Smooth muscle cell (in vitro differentiated cells): ENCODE results near the gene YEATS4. TPM values are rescaled to one million over a fixed set of nuclear protein-coding genes. Genes with fewer than 3 reads are reported as not detected.

ENCODE experiments used
- DNase-seq: peaks from one replicate; lab custom pipeline; 2025; ENCODE audit not compliant: unreplicated experiment; lab: John Stamatoyannopoulos, UW
- H2AFZ ChIP-seq: fragments of 200-600 bp; sonication (generic); 2 replicates; pipeline ENCODE4 v1.6.0; 2016; ENCODE audit warnings: antibody characterized with exemption, low read depth, mild to moderate bottlenecking
- H3F3A ChIP-seq: fragments of 200-600 bp; sonication (generic); 2 replicates; pipeline ENCODE4 v1.6.0; 2017; ENCODE audit warnings: antibody characterized with exemption, low read depth
- H3K27ac ChIP-seq: fragments of 200-600 bp; sonication (generic); 2 replicates; pipeline ENCODE4 v1.5.1; 2016; ENCODE audit warnings: low read depth, mild to moderate bottlenecking
- H3K27me3 ChIP-seq: fragments of 200-600 bp; sonication (generic); 2 replicates; pipeline ENCODE4 v1.6.1; 2016; ENCODE audit warnings: low read depth, mild to moderate bottlenecking
- H3K36me3 ChIP-seq: fragments of 200-600 bp; sonication (generic); 2 replicates; pipeline ENCODE4 v1.5.1; 2016; ENCODE audit warnings: low read depth
- H3K4me1 ChIP-seq: fragments of 200-600 bp; sonication (generic); 2 replicates; pipeline ENCODE4 v1.5.1; 2016; ENCODE audit warnings: low read depth
- H3K4me2 ChIP-seq: fragments of 200-600 bp; sonication (generic); 2 replicates; pipeline ENCODE4 v1.6.0; 2016; ENCODE audit warnings: mild to moderate bottlenecking
- H3K4me3 ChIP-seq: fragments of 200-600 bp; sonication (generic); 2 replicates; pipeline ENCODE4 v1.5.1; 2016; ENCODE audit warnings: mild to moderate bottlenecking
- H3K79me2 ChIP-seq: fragments of 200-600 bp; sonication (generic); 2 replicates; pipeline ENCODE4 v1.6.0; 2016; ENCODE audit warnings: low read depth, mild to moderate bottlenecking
- H3K9ac ChIP-seq: fragments of 200-600 bp; sonication (generic); 2 replicates; pipeline ENCODE4 v1.6.0; 2016; ENCODE audit warnings: low read depth
- H3K9me3 ChIP-seq: fragments of 200-600 bp; sonication (generic); replicated peaks from 2 replicates; pipeline ENCODE4 v1.5.1; 2016; ENCODE audit warnings: low read depth
- H4K20me1 ChIP-seq: fragments of 200-600 bp; sonication (generic); 2 replicates; pipeline ENCODE4 v1.6.0; 2016; ENCODE audit warnings: low read depth
- CTCF ChIP-seq: fragments of 200-600 bp; sonication (generic); IDR thresholded peaks from 2 replicates; pipeline ENCODE4 v1.5.1; 2017; ENCODE audit warnings: borderline replicate concordance, mild to moderate bottlenecking, antibody characterized with exemption; ENCODE audit not compliant: insufficient read depth, poor library complexity, severe bottlenecking
- WGBS: methylation state at CpG from one replicate; pipeline ENCODE4 v1.1.7; 2016; ENCODE audit warnings: low lambda C conversion rate; 5-methylcytosine and 5-hydroxymethylcytosine counted together
- polyA plus RNA-seq: library from polyadenylated mRNA; unstranded; fragments of >200 nt; fragmentation: Nextera tagmentation; extraction: Ambion mirVana; gene quantifications from 2 replicates; pipeline ENCODE4 v1.2.1, GENCODE V29; 2016
- total RNA-seq: library from RNA; depleted of rRNA; stranded (reverse); fragments of >200 nt; gene quantifications from 2 replicates; pipeline ENCODE4 v1.2.3, GENCODE V29; 2014

Gene YEATS4
- total and polyA plus RNA-seq, 2 experiments from 2014 or later, result 9.9 to 32.7 TPM

- no peaks in the 10 kb centered on the region for H3K27me3 ChIP-seq
- no peaks in the 10 kb centered on the region for H3K9me3 ChIP-seq
- peak overlapping the region; percentile 70 for H3K4me2 ChIP-seq
- no peak overlapping the region for H3K9ac ChIP-seq
- peak; percentile 75 for TF ChIP-seq CTCF
- H3K4me1 ChIP-seq, result peaks cover 6% of the 10 kb centered on the region
- peaks cover 13% of the 10 kb centered on the region for H3F3A ChIP-seq
- 29% methylated on average over 8 of the region's 8 CpGs for WGBS
- no peaks in the 10 kb centered on the region for H3K36me3 ChIP-seq
- no peaks in the 10 kb centered on the region for H3K79me2 ChIP-seq
- H3K4me3 ChIP-seq, result no peak overlapping the region
- no peaks in the 10 kb centered on the region for H4K20me1 ChIP-seq
- H2AFZ ChIP-seq, result peak overlapping the region; percentile 67
- no peak for DNase-seq
- H3K27ac ChIP-seq, result peak overlapping the region; percentile 78
These were observed 56.1 kb downstream of the YEATS4 start for GRCh38 chr12:69415471-69416275.

- Histone ChIP-seq H3F3A (peaks cover 13% of the 10 kb centered on the region), H3K4me1 (peaks cover 6% of the 10 kb centered on the region), H3K27me3 (no peaks in the 10 kb centered on the region), H3K79me2 (no peaks in the 10 kb centered on the region), H3K36me3 (no peaks in the 10 kb centered on the region), H3K9me3 (no peaks in the 10 kb centered on the region), H4K20me1 (no peaks in the 10 kb centered on the region), H3K9ac (no peak overlapping the region), H3K27ac (no peak overlapping the region), H2AFZ (no peak overlapping the region), H3K4me3 (no peak overlapping the region), H3K4me2 (no peak overlapping the region)
- TF ChIP-seq CTCF, result no peak
- 82% methylated on average over 5 of the region's 5 CpGs for WGBS
- no peak for DNase-seq
These were observed 57.7 kb downstream of the YEATS4 start for GRCh38 chr12:69417231-69417630.

GRCh38 chr12:69417741-69418167 is 58.2 kb downstream of the YEATS4 start:
- Histone ChIP-seq H3K4me2 (no peak overlapping the region), H2AFZ (no peak overlapping the region), H3K9me3 (no peaks in the 10 kb centered on the region), H3K27me3 (no peaks in the 10 kb centered on the region), H3K36me3 (no peaks in the 10 kb centered on the region), H3K4me3 (no peak overlapping the region), H4K20me1 (no peaks in the 10 kb centered on the region), H3K4me1 (peaks cover 6% of the 10 kb centered on the region), H3K79me2 (no peaks in the 10 kb centered on the region), H3K27ac (peak overlapping the region; percentile 10), H3K9ac (no peak overlapping the region), H3F3A (peaks cover 13% of the 10 kb centered on the region)
- WGBS, result 84% methylated on average over 5 of the region's 5 CpGs
- TF ChIP-seq CTCF, result no peak
- DNase-seq, result no peak

- no peak for TF ChIP-seq CTCF
- Histone ChIP-seq H2AFZ (no peak overlapping the region), H3K4me1 (peaks cover 6% of the 10 kb centered on the region), H4K20me1 (no peaks in the 10 kb centered on the region), H3K4me3 (no peak overlapping the region), H3K4me2 (no peak overlapping the region), H3F3A (peaks cover 13% of the 10 kb centered on the region), H3K27me3 (no peaks in the 10 kb centered on the region), H3K79me2 (no peaks in the 10 kb centered on the region), H3K36me3 (no peaks in the 10 kb centered on the region), H3K27ac (no peak overlapping the region), H3K9me3 (no peaks in the 10 kb centered on the region), H3K9ac (no peak overlapping the region)
- WGBS, result 93% methylated on average over 1 of the region's 1 CpG
- DNase-seq, result no peak
These were observed 60.2 kb downstream of the YEATS4 start for GRCh38 chr12:69419701-69420100.
